ENCODE results near the gene SFTPB.

Gene SFTPB

DNA sequence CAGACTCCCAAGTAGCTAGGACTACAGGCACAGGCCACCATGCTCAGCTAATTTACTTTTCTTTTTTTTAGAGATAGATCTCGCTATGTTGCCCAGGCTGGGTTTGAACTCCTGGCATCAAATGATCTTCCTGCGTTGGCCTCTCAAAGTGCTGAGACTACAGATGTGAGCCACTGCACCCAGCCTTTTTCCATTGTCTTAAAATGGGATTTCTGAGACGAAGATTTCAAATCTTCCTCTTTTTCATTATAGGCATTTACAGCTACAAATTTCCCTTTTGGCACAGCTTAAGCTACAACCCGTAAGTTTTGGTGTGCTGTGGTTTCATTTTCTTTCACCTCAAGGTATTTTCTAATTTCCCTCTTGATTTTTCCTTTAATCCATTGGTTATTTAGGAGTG lies 34.8 kb upstream of the SFTPB start:
- no peak for DNase-seq (ENCODE audit: low spot score)

DNA sequence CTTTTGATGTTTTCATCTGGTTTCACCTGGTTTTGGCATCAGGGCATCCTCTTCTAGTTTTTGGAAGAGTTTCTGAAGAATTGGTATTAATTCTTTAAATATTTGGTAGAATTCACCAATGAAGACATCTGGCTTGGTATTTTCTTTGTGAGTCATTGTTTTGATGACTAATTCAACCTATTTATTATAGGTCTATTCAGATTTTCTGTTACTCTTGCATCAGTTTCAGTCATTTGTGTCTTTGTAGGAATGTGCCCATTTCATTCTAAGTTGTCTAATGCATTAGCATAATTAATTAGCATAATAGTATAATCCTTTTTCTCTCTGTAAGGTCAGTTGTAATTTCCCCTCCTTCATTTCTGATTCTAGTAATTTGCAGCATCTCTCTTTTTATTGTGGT lies 34.2 kb upstream of the SFTPB start:
- no peak for DNase-seq (ENCODE audit: low spot score)

GRCh38 chr2:85699325-85699724 lies 31.3 kb upstream of the SFTPB start:
- DNase-seq (ENCODE audit: low spot score) = no peak

- no peak for DNase-seq (ENCODE audit: low spot score)
Measured at GRCh38 chr2:85698880-85699254, 30.9 kb upstream of the SFTPB start.

- DNase-seq (ENCODE audit: low spot score) = no peak
Measured at GRCh38 chr2:85698184-85698879, 30.3 kb upstream of the SFTPB start.

DNA sequence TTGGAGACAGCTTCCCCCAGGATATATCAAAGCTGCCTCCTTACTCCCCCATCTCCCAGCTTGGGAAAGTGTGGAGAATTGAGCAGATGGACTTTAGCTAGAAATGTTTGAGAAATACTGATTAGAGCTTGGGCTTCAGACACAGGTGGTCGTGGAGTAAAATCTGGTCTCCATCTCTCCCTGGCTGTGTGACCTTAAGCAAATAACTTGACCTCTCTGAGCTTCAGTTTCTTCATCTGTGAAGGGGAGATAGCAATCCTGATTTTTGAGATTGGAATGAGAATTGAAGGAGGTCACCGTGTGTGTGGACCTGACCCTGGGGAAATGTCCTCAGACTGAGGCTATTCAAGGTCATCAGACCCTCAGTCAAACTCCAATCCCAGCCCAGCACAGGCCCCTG lies 29.7 kb upstream of the SFTPB start:
- DNase-seq (ENCODE audit: low spot score) = no peak

DNA sequence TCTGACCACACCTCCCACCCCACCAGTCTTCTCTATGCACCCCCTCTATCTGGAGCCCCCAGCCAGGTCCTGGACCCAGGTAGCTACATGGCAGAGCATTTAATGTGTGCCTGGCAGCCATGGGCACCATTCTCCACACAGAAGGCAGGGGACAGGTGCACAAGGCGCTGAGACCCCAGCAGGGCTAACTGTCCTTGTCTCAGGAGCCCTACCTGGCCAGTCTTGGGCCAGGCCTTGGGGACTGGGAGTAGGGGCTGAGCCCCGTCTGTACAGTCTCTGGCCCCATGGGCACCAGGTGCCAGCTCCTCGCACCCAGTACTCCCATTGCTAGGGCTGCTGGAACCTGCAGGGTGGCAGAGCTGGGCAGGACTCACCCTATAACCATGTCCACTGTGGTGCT lies 29.1 kb upstream of the SFTPB start:
- no peak for DNase-seq (ENCODE audit: low spot score)

GRCh38 chr2:85695691-85696668 lies 28.0 kb upstream of the SFTPB start:
- no peak for DNase-seq (ENCODE audit: low spot score)

GRCh38 chr2:85695121-85695520 lies 27.1 kb upstream of the SFTPB start:
- DNase-seq (ENCODE audit: low spot score) = no peak

DNA sequence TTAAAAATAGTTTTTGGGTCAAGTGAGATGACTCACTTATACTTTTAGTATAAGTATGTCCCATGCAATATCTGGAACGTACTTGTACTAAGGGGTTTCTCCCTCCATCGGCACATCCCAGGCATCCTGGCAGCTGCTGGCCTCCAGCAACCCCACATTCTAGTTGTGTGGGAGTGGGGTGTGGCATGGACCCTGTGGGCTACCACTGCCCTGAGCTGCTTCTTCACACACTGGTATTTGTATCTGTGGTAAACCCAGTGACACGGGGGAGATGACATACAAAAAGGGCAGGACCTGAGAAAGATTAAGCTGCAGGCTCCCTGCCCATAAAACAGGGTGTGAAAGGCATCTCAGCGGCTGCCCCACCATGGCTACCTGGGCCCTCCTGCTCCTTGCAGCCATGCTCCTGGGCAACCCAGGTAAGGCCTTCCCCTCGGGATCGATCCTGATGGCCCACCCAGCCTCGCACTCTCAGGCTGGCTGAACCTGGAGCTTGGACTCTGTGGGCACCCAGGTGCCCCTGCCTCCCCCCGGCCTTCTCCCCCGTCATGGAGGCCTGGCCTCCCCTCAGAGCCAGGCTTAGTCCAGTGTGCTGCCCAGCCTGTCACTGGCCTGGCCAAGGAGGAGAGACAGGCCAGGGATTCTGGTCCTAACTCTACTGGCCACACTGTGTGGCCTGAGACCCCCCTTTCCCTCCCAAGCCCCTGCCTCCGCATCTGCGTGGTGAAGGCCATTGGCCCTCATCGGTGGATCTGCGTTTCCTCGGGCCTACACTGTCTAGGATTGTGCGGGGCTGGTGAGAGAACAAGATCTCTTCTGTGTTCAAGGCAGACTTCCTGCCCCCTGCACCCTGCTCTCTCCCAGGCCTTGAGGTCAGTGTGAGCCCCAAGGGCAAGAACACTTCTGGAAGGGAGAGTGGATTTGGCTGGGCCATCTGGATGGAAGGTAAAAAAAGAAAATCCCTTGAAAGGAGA lies 26.3 kb upstream of the SFTPB start, which contains the start of gene GNLY:
TSS of gene GNLY (plus strand) at position 307 of the 974 bp plus-strand sequence. CDS start at position 368, 61 bp downstream.
- no peak for DNase-seq (ENCODE audit: low spot score)

- DNase-seq (ENCODE audit: low spot score) = no peak
Measured at GRCh38 chr2:85692039-85692645, 24.1 kb upstream of the SFTPB start.

- DNase-seq (ENCODE audit: low spot score) = no peak
Measured at GRCh38 chr2:85690932-85691331, 22.9 kb upstream of the SFTPB start.

GRCh38 chr2:85684806-85685205 lies 16.8 kb upstream of the SFTPB start:
- DNase-seq (ENCODE audit: low spot score) = no peak

- DNase-seq (ENCODE audit: low spot score) = no peak
Measured at GRCh38 chr2:85684380-85684779, 16.4 kb upstream of the SFTPB start.

GRCh38 chr2:85682378-85682777 lies 14.4 kb upstream of the SFTPB start:
- no peak for DNase-seq (ENCODE audit: low spot score)

DNA sequence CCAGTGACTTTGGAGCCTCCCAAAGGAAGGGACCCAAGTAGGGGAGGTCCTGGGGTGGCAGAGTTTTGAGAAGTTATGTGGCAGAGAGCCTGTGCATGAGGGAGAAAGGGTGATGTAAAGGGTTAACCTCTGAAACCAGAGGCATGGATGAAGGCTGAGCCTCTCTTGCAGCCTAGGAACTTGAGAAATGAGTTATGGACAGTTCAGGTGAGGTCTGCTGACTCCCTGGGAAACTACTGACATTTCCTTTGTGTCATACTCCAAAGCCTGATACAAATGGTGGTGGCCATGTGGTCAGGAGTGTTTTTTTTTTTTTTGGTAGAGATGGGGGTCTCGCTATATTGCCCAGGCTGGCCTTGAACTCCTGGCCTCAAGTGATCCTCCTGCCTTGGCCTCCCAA lies 13.8 kb upstream of the SFTPB start:
- DNase-seq (ENCODE audit: low spot score) = no peak

DNA sequence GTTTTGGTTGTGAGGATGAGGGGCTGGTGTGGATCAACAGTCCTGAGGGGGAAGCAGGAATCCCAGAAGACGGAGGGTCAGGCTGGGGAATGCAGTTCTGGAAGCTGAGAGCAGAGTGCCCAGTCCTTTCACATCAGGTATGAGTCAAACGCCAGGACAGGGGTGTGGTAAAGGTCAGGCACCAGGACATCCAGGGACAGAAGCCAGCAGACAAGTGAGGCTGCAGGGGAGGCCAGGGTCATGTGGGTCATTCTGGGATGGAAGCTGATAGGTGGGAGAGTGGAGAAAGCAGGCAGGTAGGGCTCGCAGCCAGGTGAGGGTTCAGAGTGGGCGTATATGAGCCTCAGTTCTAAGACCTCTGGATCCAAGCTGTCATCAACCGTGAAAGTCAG lies 13.4 kb upstream of the SFTPB start:
- DNase-seq (ENCODE audit: low spot score) = no peak

DNA sequence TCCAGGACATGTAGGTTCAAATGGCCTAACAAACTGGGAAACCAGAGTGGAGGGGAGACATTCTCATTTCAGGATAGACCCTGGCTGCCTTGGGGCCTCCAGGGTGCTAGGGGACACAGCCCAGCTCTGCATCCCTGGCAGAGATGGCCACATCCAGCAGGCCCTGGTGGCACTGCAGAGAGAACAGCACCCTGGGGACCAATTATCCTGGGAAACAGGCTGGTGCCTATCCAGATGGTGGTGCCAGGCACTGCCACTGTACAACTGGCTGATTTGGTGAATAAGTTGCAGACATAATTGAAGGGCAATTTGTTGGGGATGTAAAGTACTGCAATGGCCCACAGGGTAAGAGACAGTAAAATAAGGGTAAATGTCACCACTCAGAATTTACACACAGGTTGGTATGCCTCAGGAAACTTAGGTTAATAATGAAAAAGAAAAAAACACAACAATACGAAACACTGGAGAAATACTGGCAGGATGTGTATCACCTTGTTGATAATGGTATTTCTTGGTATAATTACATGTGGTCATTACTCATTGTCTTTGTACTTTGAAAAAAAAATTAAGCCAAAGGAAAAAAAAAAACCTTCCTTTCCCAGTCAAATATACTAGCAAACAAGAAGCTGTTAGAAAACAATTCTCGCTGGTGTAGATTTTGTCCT lies 12.8 kb upstream of the SFTPB start:
- no peak for DNase-seq (ENCODE audit: low spot score)

- DNase-seq (ENCODE audit: low spot score) = peak; percentile 51
Measured at GRCh38 chr2:85678794-85679672, 11.0 kb upstream of the SFTPB start.

DNA sequence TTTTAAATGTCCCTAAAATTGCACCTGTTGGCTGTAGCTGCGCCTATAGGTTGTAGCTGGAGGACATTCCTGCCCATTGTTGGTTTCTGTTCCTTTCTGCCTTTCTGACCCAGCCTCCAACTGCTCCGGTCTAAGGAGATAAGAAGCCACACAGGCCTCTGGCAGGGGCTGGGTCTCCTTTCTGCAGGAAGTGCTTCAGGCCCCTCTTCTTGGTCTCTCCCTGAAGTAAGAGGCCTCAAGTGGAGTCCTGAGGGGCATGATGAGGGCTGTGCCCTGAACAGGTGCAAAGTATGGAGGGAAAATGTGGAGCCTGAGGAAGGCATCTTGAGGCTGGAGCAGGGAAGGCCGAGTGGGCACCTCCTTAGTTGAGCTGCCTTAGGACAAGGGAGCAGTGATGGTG lies 10.4 kb upstream of the SFTPB start:
- DNase-seq (ENCODE audit: low spot score) = no peak
